GM12891 (cell line): ENCODE results near the gene SFMBT2.

Experiments used
- PAX5 ChIP-seq: IDR thresholded peaks from 2 replicates; pipeline ENCODE4 v1.6.1; 2011; ENCODE audit warnings: low read length, moderate library complexity, mild to moderate bottlenecking; ENCODE audit not compliant: insufficient read depth, severe bottlenecking
- POLR2A ChIP-seq: IDR thresholded peaks from 2 replicates; pipeline ENCODE4 v1.6.1; 2011; ENCODE audit warnings: low read depth, low read length, control low read depth
- POLR2AphosphoS5 ChIP-seq: IDR thresholded peaks from 2 replicates; pipeline ENCODE4 v1.6.1; 2011; ENCODE audit warnings: low read depth, low read length, control low read depth
- SPI1 ChIP-seq: IDR thresholded peaks from 2 replicates; pipeline ENCODE4 v1.6.1; 2011; ENCODE audit warnings: low read depth, low read length, control low read depth
- TAF1 ChIP-seq: IDR thresholded peaks from 2 replicates; pipeline ENCODE4 v1.6.1; 2011; ENCODE audit warnings: low read depth, low read length, control low read depth

DNA sequence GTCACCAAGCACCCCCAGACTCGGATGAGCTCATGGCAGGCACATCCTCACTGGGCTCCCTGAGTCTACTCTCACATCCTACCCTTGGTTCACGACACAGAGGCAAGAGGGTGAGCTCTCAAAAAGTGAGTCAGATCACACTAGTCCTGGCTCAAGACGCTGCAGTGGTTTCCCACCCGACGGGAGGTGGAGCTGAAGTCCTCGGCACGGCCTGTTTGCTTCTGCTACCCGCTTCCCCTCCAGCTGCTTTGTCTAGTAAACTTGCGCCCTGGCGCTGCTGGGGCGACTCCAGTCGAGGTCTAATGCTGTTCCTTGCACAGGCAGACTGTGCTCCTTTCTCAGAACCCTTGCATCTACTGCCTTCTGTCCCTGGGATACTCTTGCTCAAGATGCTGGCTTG, 13.5 kb upstream of the SFMBT2 start:
- TF ChIP-seq POLR2AphosphoS5 (no peak), POLR2A (no peak), SPI1 (no peak), TAF1 (no peak), PAX5 (no peak)
